Measurements from ENCODE around the gene RAB7A. TPM values are rescaled to one million over a fixed set of nuclear protein-coding genes. Genes with fewer than 3 reads are reported as not detected.
A peak's percentile ranks its signal among the peaks of the same experiment; 100 is the strongest.

RAB7A gene
- total RNA-seq, 1 donor from 2014 or later: 149 TPM

DNA sequence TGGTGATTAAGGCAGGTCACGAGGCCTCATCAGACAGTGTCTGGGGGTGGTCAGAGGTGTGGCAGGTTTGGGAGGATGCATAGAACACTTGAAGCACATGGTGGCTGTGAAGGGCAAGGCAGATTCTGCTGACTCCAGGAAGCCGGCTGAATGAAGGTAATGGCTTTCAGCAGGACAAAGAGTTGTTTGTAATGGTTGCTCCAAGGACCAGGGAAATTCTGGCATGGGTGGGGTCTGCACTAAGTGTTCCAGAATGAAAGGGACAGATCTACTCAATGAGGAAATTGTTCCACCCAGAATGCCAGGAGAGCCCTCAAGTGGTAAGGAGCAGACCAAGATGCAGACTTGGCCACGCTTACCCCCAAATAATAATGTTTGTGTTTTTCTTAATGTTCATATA is 82.7 kb downstream of the RAB7A start:
- Mint-ChIP-seq H3K27me3 (ENCODE audit: low read depth) (no peaks in the 10 kb centered on the region), H3K9me3 (no peaks in the 10 kb centered on the region), H3K4me1 (peaks cover 26% of the 10 kb centered on the region), H3K4me3 (peak overlapping the region; percentile 10), H3K36me3 (ENCODE audit: low read depth) (peaks cover 17% of the 10 kb centered on the region), H3K27ac (ENCODE audit: unreplicated experiment) (peak overlapping the region; percentile 22)
- TF ChIP-seq, protein P1, sequence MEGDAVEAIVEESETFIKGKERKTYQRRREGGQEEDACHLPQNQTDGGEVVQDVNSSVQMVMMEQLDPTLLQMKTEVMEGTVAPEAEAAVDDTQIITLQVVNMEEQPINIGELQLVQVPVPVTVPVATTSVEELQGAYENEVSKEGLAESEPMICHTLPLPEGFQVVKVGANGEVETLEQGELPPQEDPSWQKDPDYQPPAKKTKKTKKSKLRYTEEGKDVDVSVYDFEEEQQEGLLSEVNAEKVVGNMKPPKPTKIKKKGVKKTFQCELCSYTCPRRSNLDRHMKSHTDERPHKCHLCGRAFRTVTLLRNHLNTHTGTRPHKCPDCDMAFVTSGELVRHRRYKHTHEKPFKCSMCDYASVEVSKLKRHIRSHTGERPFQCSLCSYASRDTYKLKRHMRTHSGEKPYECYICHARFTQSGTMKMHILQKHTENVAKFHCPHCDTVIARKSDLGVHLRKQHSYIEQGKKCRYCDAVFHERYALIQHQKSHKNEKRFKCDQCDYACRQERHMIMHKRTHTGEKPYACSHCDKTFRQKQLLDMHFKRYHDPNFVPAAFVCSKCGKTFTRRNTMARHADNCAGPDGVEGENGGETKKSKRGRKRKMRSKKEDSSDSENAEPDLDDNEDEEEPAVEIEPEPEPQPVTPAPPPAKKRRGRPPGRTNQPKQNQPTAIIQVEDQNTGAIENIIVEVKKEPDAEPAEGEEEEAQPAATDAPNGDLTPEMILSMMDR (conservative IDR thresholded peaks at IDR 0.05): no peak
- peak; percentile 8 for DNase-seq (ENCODE audit: low read depth, low spot score)

DNA sequence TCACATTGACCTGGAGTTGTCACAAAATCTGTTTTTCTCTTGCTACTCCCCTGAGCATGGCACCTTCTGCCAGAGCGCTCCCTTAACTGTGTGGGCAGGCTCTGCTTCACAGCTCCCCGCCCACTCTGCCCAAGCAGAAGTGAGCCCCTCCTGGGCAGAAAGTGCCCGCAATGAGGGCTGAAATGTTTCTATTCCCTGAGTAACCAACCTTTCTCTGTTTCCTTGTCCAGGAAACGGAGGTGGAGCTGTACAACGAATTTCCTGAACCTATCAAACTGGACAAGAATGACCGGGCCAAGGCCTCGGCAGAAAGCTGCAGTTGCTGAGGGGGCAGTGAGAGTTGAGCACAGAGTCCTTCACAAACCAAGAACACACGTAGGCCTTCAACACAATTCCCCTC is 87.1 kb downstream of the RAB7A start:
- no peak for DNase-seq (ENCODE audit: low read depth, low spot score)
- H3K36me3 Mint-ChIP-seq (ENCODE audit: low read depth): peaks cover 30% of the 10 kb centered on the region
- peaks cover 16% of the 10 kb centered on the region for H3K4me1 Mint-ChIP-seq
- no peaks in the 10 kb centered on the region for H3K9me3 Mint-ChIP-seq
- H3K27ac Mint-ChIP-seq (ENCODE audit: unreplicated experiment): no peak overlapping the region
- TF ChIP-seq, protein P1 (conservative IDR thresholded peaks at IDR 0.05): no peak
- no peak overlapping the region for H3K4me3 Mint-ChIP-seq
- no peaks in the 10 kb centered on the region for H3K27me3 Mint-ChIP-seq (ENCODE audit: low read depth)

DNA sequence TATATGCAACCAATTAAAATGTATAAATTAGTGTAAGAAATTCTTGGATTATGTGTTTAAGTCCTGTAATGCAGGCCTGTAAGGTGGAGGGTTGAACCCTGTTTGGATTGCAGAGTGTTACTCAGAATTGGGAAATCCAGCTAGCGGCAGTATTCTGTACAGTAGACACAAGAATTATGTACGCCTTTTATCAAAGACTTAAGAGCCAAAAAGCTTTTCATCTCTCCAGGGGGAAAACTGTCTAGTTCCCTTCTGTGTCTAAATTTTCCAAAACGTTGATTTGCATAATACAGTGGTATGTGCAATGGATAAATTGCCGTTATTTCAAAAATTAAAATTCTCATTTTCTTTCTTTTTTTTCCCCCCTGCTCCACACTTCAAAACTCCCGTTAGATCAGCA is 88.1 kb downstream of the RAB7A start:
- Mint-ChIP-seq H3K36me3 (ENCODE audit: low read depth) (peaks cover 36% of the 10 kb centered on the region), H3K27me3 (ENCODE audit: low read depth) (no peaks in the 10 kb centered on the region), H3K4me1 (peaks cover 6% of the 10 kb centered on the region), H3K4me3 (no peak overlapping the region), H3K9me3 (peaks cover 3% of the 10 kb centered on the region), H3K27ac (ENCODE audit: unreplicated experiment) (no peak overlapping the region)
- TF ChIP-seq, protein P1 (conservative IDR thresholded peaks at IDR 0.05): no peak
- no peak for DNase-seq (ENCODE audit: low read depth, low spot score)

DNA sequence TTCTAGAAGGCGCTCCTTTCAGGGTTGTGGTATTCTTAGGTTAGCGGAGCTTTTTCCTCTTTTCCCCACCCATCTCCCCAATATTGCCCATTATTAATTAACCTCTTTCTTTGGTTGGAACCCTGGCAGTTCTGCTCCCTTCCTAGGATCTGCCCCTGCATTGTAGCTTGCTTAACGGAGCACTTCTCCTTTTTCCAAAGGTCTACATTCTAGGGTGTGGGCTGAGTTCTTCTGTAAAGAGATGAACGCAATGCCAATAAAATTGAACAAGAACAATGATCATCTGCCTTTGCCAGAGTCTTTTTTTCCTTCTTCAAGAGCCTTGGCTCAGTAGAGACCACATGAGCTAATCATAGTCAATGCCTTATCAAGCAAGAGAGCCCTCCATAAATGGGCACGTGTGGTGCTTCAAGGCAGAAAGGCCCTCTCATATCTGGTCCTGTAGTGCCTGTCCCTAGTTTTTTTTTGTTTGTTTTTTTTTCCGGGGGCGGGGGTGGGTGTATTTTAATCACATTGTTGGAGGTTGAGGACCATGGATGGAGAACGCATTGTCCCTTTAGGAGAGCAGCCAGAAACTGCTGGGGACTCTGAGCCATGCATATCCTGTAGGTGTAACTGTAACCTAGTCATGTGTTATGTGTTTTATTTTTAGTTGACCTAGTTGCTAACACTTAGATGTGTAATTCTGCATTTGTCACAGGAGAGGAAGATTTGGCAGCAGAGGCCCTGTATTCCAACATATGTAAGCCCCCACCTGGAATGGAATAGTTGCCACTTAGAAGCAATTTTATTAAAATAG is 88.7 kb downstream of the RAB7A start:
- Mint-ChIP-seq H3K9me3 (peaks cover 3% of the 10 kb centered on the region), H3K27me3 (ENCODE audit: low read depth) (no peaks in the 10 kb centered on the region), H3K36me3 (ENCODE audit: low read depth) (peaks cover 39% of the 10 kb centered on the region), H3K4me1 (no peaks in the 10 kb centered on the region), H3K4me3 (no peak overlapping the region), H3K27ac (ENCODE audit: unreplicated experiment) (no peak overlapping the region)
- TF ChIP-seq, protein P1 (conservative IDR thresholded peaks at IDR 0.05): no peak
- DNase-seq (ENCODE audit: low read depth, low spot score): no peak

GRCh38 chr3:128815318-128816064 is 89.5 kb downstream of the RAB7A start:
- Mint-ChIP-seq H3K27me3 (ENCODE audit: low read depth) (no peaks in the 10 kb centered on the region), H3K27ac (ENCODE audit: unreplicated experiment) (no peak overlapping the region), H3K4me3 (no peak overlapping the region), H3K9me3 (peaks cover 3% of the 10 kb centered on the region), H3K36me3 (ENCODE audit: low read depth) (peaks cover 45% of the 10 kb centered on the region), H3K4me1 (no peaks in the 10 kb centered on the region)
- DNase-seq (ENCODE audit: low read depth, low spot score): no peak
- TF ChIP-seq, protein P1 (conservative IDR thresholded peaks at IDR 0.05): no peak

Data from neural crest cell (in vitro differentiated cells).